Measurements from ENCODE around the gene SYTL1.

SYTL1 gene

DNA sequence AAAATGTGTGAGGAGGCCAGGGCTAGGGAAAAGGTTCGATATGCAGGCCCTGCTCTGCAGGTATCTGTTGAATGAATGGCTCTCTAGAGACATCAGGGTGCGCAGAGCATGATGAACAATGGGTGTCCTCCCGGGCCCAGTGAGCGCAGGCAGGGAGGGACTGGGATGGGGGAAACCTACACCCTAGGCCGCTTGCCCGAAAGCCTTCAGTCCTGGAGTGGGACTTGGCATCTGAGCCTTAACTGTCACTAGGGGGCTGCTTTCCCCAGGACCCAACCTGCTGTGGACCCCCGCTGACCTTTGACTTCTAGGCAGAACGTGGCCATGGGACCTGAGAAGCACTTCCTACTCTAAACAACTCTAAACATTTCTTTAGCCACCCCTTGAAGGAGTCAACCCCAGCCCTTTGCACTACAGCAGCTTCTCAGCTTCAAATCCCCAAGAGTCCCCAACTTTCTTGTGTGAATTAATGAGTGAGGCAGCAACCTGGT, 25.4 kb downstream of the SYTL1 start:
- Histone ChIP-seq H3K27ac (ENCODE audit: low read depth, low read length) (peak overlapping the region; percentile 95), H3K9ac (ENCODE audit: low read length in 5 of 5) (peak overlapping the region; percentile 14 to 94 (median 86)), H3K4me1 (ENCODE audit: control insufficient read depth in 5 of 5, insufficient read depth in 5 of 5, low read length in 5 of 5) (peaks cover 12 to 43% (median 29%) of the 10 kb centered on the region in 5 donors), H3K9me3 (ENCODE audit: control insufficient read depth in 5 of 5, low read length in 5 of 5) (no peaks in the 10 kb centered on the region), H3K36me3 (ENCODE audit: control insufficient read depth in 5 of 5, insufficient read depth in 5 of 5, low read length in 5 of 5) (peaks cover 0 to 26% (median 21%) of the 10 kb centered on the region in 5 donors), H3K4me3 (ENCODE audit: low read depth in 1 of 5, low read length in 5 of 5) (peak overlapping the region; percentile 76 to 81 (median 77)), H3K27me3 (ENCODE audit: control insufficient read depth in 5 of 5, insufficient read depth in 4 of 5, low read length in 5 of 5) (no peaks in the 10 kb centered on the region)

DNA sequence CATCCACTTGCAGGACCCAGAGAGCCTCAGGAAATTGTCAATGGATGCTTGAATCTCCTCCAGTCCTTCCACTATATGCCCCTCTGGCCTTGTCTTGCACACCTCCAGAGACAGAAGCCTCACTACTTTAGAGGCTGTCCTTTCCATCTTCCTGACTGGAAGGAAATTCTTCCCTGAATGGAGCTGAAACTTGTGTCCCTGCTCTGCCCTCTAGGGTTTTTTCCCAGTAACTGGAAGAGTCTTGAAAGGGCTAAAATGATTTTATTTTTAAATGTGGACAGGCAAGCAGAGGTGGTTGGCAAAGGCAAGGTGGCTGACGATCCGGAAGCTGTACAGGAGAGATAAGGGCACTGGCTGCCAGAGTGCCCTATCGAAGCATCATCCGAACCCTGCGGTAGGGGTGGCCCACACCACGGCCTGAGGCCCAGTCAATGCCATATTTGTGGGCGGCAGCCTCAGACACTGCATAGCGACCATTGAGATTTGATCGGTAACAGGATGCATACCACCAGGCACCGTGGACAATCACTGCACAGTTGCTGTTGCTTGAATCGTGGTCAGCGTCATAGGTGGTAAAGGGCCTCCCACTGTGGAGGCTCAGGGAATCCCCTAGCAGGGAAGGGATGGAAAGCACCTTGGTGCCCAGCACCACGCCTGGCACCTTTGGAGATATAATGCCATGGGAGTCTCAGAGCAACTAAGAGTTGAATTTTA, 27.2 kb downstream of the SYTL1 start:
- Histone ChIP-seq H3K27ac (ENCODE audit: low read depth, low read length) (no peak overlapping the region), H3K9ac (ENCODE audit: low read length in 5 of 5) (no peak overlapping the region), H3K4me3 (ENCODE audit: low read depth in 1 of 5, low read length in 5 of 5) (no peak overlapping the region), H3K4me1 (ENCODE audit: control insufficient read depth in 5 of 5, insufficient read depth in 5 of 5, low read length in 5 of 5) (peaks cover 12 to 47% (median 30%) of the 10 kb centered on the region in 5 donors), H3K36me3 (ENCODE audit: control insufficient read depth in 5 of 5, insufficient read depth in 5 of 5, low read length in 5 of 5) (peaks cover 0 to 9% (median 3%) of the 10 kb centered on the region in 5 donors), H3K9me3 (ENCODE audit: control insufficient read depth in 5 of 5, low read length in 5 of 5) (no peaks in the 10 kb centered on the region), H3K27me3 (ENCODE audit: control insufficient read depth in 5 of 5, insufficient read depth in 4 of 5, low read length in 5 of 5) (no peaks in the 10 kb centered on the region)

DNA sequence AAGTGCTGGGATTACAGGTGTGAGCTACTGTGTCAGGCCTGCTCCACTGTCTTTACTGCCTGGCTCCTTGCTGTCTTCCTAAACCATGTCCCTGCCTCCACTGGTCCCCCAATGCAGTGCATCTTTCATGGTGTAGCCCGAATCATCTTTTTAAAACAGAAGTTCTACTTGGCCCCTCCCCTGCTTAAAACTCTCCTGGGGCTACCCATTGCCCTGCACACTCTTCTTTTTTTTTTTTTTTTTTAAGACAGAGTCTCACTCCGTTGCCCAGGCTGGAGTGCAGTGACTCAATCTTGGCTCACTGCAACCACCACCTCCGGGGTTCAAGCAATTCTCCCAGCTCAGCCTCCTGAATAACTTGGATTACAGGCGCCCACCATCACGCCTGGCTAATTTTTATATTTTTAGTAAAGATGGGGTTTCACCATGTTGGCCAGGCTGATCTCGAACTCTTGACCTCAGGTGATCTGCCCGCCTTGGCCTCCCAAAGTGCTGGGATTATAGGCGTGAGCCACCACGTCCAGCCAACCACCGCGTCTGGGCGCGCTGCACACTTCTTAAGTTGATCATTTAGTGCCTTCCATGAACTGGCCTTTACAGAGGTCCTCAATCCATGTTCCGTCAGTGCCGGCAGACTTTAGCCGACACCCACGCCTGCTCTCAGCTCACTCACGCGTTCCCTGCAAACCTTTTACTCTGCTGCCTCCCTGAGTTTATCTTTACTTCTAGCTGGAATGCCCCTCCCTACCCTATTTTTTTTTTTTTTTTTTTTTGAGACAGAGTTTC, 30.4 kb downstream of the SYTL1 start:
- Histone ChIP-seq H3K9ac (ENCODE audit: low read length in 5 of 5) (no peak overlapping the region), H3K27me3 (ENCODE audit: control insufficient read depth in 5 of 5, insufficient read depth in 4 of 5, low read length in 5 of 5) (no peaks in the 10 kb centered on the region), H3K9me3 (ENCODE audit: control insufficient read depth in 5 of 5, low read length in 5 of 5) (no peaks in the 10 kb centered on the region), H3K27ac (ENCODE audit: low read depth, low read length) (no peak overlapping the region), H3K4me1 (ENCODE audit: control insufficient read depth in 5 of 5, insufficient read depth in 5 of 5, low read length in 5 of 5) (peaks cover 6 to 52% (median 16%) of the 10 kb centered on the region in 5 donors), H3K4me3 (ENCODE audit: low read depth in 1 of 5, low read length in 5 of 5) (no peak overlapping the region), H3K36me3 (ENCODE audit: control insufficient read depth in 5 of 5, insufficient read depth in 5 of 5, low read length in 5 of 5) (no peaks in the 10 kb centered on the region)

DNA sequence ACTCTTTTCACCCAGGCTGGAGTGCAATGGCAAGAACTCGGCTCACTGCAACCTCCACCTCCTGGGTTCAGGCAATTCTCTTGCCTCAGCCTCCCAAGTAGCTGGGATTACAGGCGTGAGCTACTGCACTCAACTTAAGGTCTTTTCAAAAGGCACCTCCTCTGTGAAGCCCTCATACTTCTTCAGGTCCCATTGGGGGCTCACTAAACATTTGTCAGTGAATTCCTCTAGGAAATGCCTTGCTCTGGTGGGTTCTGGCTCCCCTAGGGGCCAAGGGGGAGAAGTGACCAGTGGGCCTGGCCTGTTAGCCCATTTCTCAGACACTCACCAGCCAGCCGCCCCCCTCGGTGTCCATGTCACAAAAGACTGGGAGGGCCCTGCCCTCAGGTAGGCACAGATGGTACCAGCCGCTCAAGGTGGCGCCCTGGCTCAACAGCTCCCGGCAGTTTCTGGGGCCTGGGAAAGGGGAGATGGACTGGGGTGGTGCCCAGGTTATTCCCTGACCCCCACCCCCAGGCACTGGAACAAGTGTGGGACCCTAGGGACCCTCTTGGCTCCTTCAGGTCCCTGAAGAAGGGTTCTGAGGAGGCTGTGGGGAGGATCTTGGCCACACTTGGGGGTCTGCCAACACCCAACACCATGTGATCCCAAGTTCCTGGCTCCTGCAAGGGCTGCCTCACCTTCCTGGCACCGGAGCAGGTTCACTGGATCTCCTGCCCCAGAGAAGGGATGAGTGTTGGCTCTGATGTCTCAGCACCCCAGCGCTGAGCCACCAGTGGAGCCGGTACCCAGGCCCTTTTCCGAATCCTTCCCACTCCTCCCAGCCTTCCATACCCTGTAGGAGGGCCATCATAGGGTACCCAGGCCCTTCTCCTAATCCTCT, 31.2 kb downstream of the SYTL1 start:
- Histone ChIP-seq H3K4me1 (ENCODE audit: control insufficient read depth in 5 of 5, insufficient read depth in 5 of 5, low read length in 5 of 5) (peaks cover 2 to 50% (median 8%) of the 10 kb centered on the region in 5 donors), H3K27me3 (ENCODE audit: control insufficient read depth in 5 of 5, insufficient read depth in 4 of 5, low read length in 5 of 5) (no peaks in the 10 kb centered on the region), H3K27ac (ENCODE audit: low read depth, low read length) (no peak overlapping the region), H3K4me3 (ENCODE audit: low read depth in 1 of 5, low read length in 5 of 5) (no peak overlapping the region), H3K9me3 (ENCODE audit: control insufficient read depth in 5 of 5, low read length in 5 of 5) (no peaks in the 10 kb centered on the region), H3K36me3 (ENCODE audit: control insufficient read depth in 5 of 5, insufficient read depth in 5 of 5, low read length in 5 of 5) (no peaks in the 10 kb centered on the region), H3K9ac (ENCODE audit: low read length in 5 of 5) (no peak overlapping the region)

DNA sequence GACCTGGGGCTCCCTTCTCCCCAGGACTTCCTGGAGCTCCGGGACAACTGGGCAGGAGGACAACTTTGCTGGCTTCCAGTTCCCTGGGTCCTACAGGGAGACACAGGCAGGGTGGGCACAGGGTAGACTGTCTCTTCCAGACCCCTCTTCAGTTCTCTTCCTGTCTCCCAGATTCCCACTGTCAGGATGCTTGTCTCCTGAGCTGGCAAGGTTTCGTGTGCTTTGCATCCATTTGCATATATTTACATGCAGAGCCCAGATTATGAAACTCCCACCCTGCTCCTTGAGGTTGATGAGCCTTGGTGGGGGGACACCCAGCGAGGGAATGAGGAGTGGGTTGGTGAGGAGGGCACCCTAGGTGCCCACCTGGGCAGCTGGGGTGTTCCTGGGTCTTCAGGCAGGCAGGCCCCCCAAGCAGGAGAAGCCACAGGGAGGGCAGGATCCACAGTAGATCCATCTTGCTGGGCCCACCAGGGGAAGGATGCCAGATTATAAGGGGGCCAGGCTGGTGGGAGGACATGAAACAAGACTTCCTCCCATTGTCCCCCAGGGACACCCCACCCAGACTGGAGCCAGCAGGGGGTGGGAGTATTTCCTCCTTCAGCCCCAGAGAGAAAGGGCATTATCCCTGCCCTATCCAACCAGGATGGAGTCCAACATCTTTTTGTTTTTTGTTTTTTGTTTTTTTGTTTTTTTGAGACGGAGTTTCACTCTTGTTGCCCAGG, 32.7 kb downstream of the SYTL1 start, which contains the start of gene FCN3:
Gene FCN3 (minus strand): TSS at position 463 of the 725 bp plus-strand sequence. CDS start 6 bp downstream, at position 457.
- Histone ChIP-seq H3K27ac (ENCODE audit: low read depth, low read length) (no peak within 1 kb of the TSS), H3K36me3 (ENCODE audit: control insufficient read depth in 5 of 5, insufficient read depth in 5 of 5, low read length in 5 of 5) (no peaks in the 10 kb centered on the region), H3K9me3 (ENCODE audit: control insufficient read depth in 5 of 5, low read length in 5 of 5) (no peaks in the 10 kb centered on the region), H3K27me3 (ENCODE audit: control insufficient read depth in 5 of 5, insufficient read depth in 4 of 5, low read length in 5 of 5) (no peaks in the 10 kb centered on the region), H3K9ac (ENCODE audit: low read length in 5 of 5) (no peak within 1 kb of the TSS), H3K4me1 (ENCODE audit: control insufficient read depth in 5 of 5, insufficient read depth in 5 of 5, low read length in 5 of 5) (peaks cover 0 to 43% (median 4%) of the 10 kb centered on the region in 5 donors), H3K4me3 (ENCODE audit: low read depth in 1 of 5, low read length in 5 of 5) (no peak within 1 kb of the TSS)

DNA sequence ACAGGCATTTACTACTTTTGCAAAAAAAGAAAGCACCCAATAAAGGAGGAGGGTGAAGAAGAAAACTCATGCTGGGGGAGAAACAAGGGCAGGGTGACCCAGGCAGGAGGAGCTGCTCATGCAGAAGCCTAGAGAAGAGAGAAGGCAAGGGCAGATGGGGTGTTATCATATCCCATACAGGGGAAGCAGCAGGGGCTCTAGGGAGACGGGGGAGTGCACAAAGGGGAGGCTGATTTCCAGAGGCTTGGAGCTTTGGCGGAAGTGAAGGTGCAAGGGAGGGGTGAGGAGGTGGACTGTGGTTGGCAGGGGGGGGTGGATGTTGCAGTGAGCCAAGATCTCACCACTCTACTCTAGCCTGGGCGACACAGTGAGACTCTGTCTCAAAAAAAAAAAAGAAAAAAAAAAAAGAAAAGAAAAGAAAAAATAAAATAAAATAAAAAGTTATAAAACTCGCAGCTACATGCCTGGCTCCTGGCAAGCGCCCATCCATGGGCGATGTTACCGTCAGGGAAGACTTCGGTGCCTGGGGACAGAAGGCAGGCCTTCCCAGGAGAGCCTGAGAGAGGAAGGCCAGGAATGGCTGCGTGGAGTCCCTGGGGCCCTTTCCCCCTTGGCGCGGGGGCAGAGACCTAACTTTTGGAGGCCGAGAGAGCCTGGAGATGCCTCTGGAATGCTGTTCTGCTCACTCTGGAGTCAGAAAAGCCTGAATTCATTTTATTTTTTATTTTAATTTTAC, 36.1 kb downstream of the SYTL1 start:
- Histone ChIP-seq H3K27ac (ENCODE audit: low read depth, low read length) (no peak overlapping the region), H3K4me3 (ENCODE audit: low read depth in 1 of 5, low read length in 5 of 5) (no peak overlapping the region), H3K36me3 (ENCODE audit: control insufficient read depth in 5 of 5, insufficient read depth in 5 of 5, low read length in 5 of 5) (no peaks in the 10 kb centered on the region), H3K27me3 (ENCODE audit: control insufficient read depth in 5 of 5, insufficient read depth in 4 of 5, low read length in 5 of 5) (peaks cover 0 to 9% (median 0%) of the 10 kb centered on the region in 5 donors), H3K9ac (ENCODE audit: low read length in 5 of 5) (no peak overlapping the region), H3K9me3 (ENCODE audit: control insufficient read depth in 5 of 5, low read length in 5 of 5) (no peaks in the 10 kb centered on the region), H3K4me1 (ENCODE audit: control insufficient read depth in 5 of 5, insufficient read depth in 5 of 5, low read length in 5 of 5) (peaks cover 0 to 43% (median 4%) of the 10 kb centered on the region in 5 donors)

DNA sequence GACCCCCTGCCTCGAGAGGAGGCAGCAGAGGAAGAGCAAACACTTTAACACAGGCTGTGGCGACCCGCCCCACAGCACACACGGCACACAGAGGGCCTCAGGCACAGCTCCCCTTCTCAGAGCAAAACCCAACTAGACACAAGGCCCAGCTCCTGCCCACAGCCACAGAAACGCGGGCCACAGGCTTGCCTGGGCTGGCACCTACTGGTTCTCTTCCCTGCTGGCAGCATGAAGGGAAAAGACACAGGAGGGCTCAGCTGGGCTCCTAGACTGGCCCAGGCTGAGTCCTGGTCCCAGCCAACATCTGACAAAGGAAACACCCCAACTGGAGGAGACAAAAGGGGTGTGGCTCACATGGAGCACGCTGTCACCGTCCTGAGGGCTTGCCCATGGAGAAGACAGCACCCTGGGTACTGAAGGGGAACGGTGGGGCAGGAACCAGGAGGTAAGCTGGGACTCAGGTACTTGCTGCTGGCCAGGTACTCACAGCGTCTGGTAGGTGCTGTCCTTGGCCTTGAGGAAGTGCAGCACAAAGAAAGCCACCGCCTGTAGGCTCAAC, 37.8 kb downstream of the SYTL1 start:
- peak overlapping the region in 1 of 5 donors; percentile 55 for H3K9ac ChIP-seq (ENCODE audit: low read length in 5 of 5)
- H3K27me3 ChIP-seq (ENCODE audit: control insufficient read depth in 5 of 5, insufficient read depth in 4 of 5, low read length in 5 of 5) = peaks cover 0 to 9% (median 0%) of the 10 kb centered on the region in 5 donors
- H3K27ac ChIP-seq (ENCODE audit: low read depth, low read length) = no peak overlapping the region
- peaks cover 0 to 27% (median 2%) of the 10 kb centered on the region in 5 donors for H3K4me1 ChIP-seq (ENCODE audit: control insufficient read depth in 5 of 5, insufficient read depth in 5 of 5, low read length in 5 of 5)
- no peak overlapping the region for H3K4me3 ChIP-seq (ENCODE audit: low read depth in 1 of 5, low read length in 5 of 5)
- no peaks in the 10 kb centered on the region for H3K36me3 ChIP-seq (ENCODE audit: control insufficient read depth in 5 of 5, insufficient read depth in 5 of 5, low read length in 5 of 5)
- no peaks in the 10 kb centered on the region for H3K9me3 ChIP-seq (ENCODE audit: control insufficient read depth in 5 of 5, low read length in 5 of 5)

DNA sequence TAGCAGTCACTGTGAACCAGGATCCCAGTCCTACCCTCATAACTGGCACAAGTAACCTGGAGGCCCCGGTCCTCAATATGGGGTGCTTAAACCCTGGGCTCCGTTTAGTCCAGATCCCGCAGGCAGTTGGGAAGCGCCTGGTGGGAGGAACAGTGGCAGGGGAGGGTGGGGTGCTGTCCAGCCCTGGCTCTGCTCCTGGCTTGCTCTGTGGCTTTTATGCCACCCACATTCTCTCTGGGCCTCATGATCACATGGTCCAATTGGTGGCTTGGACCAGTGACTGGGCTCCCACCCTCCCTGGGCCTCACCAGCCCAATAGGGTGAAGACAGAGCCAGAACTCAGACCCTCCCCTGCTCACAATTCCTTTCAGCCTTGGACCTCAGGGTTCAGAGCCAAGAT, 38.4 kb downstream of the SYTL1 start:
- Histone ChIP-seq H3K9ac (ENCODE audit: low read length in 5 of 5) (no peak overlapping the region), H3K9me3 (ENCODE audit: control insufficient read depth in 5 of 5, low read length in 5 of 5) (no peaks in the 10 kb centered on the region), H3K36me3 (ENCODE audit: control insufficient read depth in 5 of 5, insufficient read depth in 5 of 5, low read length in 5 of 5) (no peaks in the 10 kb centered on the region), H3K27ac (ENCODE audit: low read depth, low read length) (no peak overlapping the region), H3K4me1 (ENCODE audit: control insufficient read depth in 5 of 5, insufficient read depth in 5 of 5, low read length in 5 of 5) (peaks cover 0 to 22% (median 2%) of the 10 kb centered on the region in 5 donors), H3K4me3 (ENCODE audit: low read depth in 1 of 5, low read length in 5 of 5) (no peak overlapping the region), H3K27me3 (ENCODE audit: control insufficient read depth in 5 of 5, insufficient read depth in 4 of 5, low read length in 5 of 5) (peaks cover 0 to 9% (median 0%) of the 10 kb centered on the region in 5 donors)

Data from subcutaneous abdominal adipose tissue (tissue), 5 donors.